ENCODE measurements around the gene LRRTM4.
"Not testable (repeated sequence)": the region's sequence is repeated elsewhere in the genome, so short reads cannot be mapped to it uniquely, and the experiment has no call there.

Gene LRRTM4

GRCh38 chr2:76730021-76730420, 792.2 kb downstream of the LRRTM4 start:
- TF ChIP-seq CTCF (IDR thresholded peaks at IDR 0.05; ENCODE audit: low read depth, low read length), result no peak
- no peak overlapping the region for H3K4me3 ChIP-seq (ENCODE audit: low read depth, low read length)

- no peak overlapping the region for H3K4me3 ChIP-seq (ENCODE audit: low read depth, low read length)
- TF ChIP-seq CTCF (IDR thresholded peaks at IDR 0.05; ENCODE audit: low read depth, low read length), result no peak
Measured at GRCh38 chr2:76721226-76721625, 801.0 kb downstream of the LRRTM4 start.

DNA sequence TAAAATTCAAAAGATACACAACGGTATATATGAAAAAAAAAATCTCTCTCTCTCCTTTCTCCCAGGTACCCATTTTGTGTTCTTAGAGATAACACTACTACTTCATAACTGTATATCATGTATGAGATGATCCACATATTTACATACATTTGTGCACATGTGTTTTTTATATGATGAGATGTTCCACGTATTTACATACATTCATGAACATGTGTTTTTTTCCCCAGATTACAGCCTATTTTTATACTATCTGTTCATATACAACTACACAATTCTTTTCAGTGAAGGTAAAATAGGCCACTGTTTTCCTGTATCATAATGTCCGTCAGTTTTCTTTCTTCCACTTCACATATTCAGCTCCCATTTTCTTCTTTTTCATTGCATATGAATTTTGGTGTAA, 808.9 kb downstream of the LRRTM4 start:
- H3K4me3 ChIP-seq (ENCODE audit: low read depth, low read length), result no peak overlapping the region
- no peak for TF ChIP-seq CTCF (IDR thresholded peaks at IDR 0.05; ENCODE audit: low read depth, low read length)

DNA sequence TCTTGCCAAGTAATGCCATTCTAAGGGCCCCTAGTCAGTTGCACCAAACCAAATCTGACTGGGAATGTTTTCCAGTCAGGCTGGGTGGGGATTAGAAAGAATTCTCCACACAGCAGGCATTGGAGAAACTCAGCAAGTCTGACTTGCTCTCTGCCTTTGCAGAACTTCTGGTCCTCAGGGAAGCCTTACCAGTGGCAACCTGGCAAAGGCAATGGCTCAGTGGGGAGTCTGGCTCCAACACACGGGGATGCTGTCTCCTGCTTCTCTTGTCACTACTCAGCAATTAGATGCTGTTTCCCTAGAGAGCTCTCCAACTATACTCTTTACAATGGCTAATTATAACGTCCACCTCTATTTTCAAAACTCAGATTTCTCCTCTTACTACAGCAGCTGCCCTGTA, 810.7 kb downstream of the LRRTM4 start:
- no peak for TF ChIP-seq CTCF (IDR thresholded peaks at IDR 0.05; ENCODE audit: low read depth, low read length)
- H3K4me3 ChIP-seq (ENCODE audit: low read depth, low read length), result no peak overlapping the region

DNA sequence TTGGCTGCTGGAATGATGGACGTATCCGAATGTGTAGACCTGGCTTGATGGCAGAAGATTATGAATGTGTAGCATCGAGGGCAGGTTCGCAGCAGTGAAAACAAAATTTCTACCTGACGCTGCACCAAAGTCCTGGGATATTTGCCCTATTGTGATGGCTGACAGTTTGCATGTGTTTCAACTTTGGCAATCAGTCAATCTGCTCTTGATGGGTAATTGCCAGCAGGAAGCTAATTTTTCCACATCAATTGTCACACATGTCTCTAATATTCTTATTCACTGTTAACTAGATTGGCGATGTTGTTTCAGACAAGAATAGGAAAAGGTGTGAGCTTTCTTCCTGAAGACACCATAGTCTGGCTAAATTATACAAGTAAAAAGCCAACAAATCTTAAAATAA, 821.3 kb downstream of the LRRTM4 start:
- no peak for TF ChIP-seq CTCF (IDR thresholded peaks at IDR 0.05; ENCODE audit: low read depth, low read length)
- no peak overlapping the region for H3K4me3 ChIP-seq (ENCODE audit: low read depth, low read length)

GRCh38 chr2:76697998-76698713, 824.0 kb downstream of the LRRTM4 start:
- H3K4me3 ChIP-seq (ENCODE audit: low read depth, low read length), result not testable (repeated sequence)
